ENCODE measurements around the gene SMC6. TPM values are rescaled to one million over a fixed set of nuclear protein-coding genes. Genes with fewer than 3 reads are reported as not detected.

SMC6 gene
- polyA plus RNA-seq (2013, experiment 1 of 2; ENCODE audit: insufficient read length), result 21.8 TPM
- 24.2 TPM for polyA plus RNA-seq (2013, experiment 2 of 2; ENCODE audit: insufficient read length)

DNA sequence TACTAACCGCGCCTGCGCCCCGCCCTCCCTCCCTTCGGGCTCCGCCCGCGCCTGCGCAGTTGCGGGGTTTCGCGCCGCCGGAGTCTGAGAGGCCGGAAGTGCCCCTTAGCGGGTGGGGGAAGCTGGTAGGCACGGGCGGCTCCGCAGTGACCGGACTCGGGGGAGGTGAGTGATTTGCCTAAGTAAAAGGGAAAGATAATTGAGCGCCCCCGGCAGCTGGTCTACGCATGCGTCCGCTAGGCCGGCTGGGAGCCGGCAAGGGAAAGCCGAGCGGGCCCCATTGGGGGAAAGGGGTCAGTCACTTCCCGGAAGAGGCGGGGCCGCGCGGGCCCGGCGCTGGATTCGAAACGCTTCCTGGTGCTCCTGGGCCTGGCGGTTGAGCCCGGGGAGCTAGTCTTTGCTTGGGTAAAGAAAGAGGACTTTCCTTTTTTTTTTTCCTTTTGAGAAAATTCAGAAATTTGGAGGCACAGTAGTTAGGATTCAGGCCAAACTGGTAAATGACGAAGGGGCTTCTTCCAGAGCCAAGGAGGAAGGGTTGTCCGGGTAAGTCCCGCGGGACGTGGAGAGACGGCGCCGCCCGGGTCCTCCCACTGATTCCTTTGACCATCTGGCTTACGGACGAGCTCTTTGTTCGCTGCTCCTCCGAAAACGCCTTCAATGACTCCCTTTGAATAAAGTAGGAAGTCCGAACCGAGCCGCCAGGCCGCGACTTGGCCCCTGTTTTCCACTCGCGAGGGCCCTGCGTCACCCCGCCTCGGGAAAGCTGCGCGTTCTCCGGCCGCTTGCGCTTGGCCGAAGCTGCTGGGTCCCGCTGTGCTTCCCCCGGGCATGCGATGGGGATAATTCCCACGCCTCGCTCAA is at the start of gene SMC6, which contains the start of gene GEN1:
Gene SMC6, minus strand, starts transcription at position 8 of the 861 bp plus-strand sequence. CDS start 7,864 bp downstream, outside the sequence.
Gene GEN1, plus strand, starts transcription at position 336 of the 861 bp plus-strand sequence. CDS start 5,806 bp downstream, outside the sequence.
- peak; percentile 94 for DNase-seq

GRCh38 chr2:17800693-17801458 is 47.3 kb upstream of the SMC6 start:
- no peak for DNase-seq

DNA sequence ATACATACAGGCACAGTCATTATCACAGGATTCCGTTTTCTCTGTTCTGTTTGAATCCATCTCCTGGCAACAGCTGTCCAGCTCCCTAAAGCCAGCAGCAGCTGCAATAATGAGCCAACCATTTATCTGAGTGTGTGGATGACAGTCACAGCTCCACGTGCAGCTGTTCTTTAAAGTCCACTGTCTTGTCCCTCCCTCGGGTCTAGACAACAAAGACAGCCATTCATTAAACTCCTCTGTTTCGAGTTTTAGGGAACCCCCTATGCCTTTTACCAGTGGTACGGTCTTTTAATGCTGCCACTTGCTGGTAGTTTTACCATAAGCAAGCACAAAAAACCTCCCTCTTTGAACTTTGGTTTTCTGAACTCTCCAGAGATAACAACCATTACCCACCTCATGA is 46.6 kb upstream of the SMC6 start:
- DNase-seq, result no peak

- DNase-seq, result no peak
Measured at GRCh38 chr2:17799301-17800120, 45.9 kb upstream of the SMC6 start.

- no peak for DNase-seq
Measured at GRCh38 chr2:17798338-17798737, 44.7 kb upstream of the SMC6 start.

DNA sequence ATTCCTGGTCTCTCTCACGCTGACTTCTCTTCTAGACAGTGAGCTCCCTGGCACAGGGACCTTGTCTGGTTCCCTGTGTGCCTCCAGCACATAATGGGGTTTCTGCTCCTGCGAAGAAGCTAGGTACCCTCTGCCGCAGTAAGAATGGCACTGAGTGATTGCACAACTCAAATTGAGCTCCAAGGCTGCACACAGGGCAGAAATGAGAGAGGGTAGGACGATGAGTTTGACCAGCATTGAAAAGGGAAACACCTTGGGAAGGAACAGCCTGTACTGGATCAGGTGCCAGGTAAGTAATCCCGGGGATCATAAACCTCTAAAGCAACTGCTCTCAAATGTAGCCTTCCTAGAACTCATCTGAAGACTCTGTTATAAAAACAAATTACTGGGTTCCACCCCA is 41.7 kb upstream of the SMC6 start:
- no peak for DNase-seq

DNA sequence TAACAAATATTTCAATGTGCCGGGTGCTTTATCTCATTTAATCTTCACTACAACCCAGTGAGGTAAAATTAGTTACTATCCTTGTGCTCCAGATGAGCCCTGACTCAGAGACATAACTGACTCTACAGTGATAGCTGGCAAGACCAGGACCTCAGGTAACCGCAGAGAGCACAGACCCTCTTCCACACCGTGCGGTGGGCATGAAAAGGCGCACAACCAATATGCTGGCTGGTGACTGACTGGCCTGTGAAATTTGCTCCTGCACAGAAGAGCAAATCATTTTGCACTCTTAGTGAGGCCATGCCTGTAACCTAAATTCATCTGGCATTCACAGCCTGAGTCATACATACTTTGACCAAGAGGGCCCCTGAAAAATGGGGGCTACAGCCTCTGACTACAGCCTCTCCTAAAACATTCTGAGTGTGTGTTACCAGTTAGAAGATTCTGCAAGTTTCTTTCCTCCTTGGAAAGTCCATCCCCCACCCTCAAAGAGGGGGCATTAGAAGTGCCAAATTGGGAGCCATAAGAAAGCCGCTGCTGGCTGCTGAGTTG is 40.3 kb upstream of the SMC6 start:
- peak; percentile 24 for DNase-seq

DNA sequence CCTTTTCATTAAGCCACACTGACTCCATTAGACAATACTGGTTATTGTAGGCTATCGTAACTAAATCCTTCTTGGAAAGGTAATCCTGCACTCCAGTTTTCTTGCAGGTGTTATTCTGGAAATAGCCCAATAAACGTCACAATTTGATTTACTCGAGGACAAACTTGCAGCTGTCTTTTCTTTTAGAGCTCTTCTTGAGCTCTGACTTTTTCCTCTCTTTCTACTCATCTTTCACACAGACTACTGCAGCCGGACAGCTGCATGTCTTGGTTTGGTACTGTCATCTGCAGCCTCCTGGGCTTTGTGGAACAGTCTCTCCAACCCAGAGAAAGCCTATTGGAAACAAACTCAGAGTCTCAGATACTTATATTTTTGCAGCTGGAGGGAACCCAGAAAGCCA is 39.7 kb upstream of the SMC6 start:
- DNase-seq, result no peak

DNA sequence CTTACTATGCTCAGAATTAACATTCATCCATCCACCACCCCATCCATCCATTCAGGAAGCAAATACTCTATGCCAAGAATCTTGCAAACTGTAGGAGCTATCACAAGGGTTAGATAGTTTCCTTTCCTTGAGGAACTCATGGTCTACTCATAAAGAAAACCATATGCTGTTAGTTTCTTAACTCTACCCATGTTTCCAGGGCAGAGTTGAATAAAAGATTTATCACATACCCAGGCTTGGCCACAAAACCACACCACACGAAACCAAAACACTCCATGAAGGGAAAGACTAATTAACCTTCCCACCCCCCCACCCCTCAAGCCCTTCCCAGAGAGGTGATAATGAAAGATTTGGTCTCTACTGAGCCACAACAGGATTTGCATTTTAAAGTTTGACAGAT is 38.9 kb upstream of the SMC6 start:
- no peak for DNase-seq

DNA sequence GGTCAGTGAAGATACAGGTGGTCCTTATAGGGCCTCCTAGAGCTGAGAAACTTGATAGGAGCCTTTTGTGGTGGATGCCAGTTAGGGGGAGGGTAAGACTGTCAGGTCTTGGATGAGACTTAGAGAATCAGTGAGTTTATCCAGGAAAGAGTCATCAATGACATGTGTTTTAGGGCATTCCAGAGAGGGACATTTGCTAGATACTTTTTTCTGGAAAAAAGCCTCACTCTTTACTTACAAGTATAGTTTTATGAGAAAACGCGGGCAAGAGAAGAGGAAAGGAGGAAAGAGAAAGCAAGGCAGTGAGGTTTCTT is 38.2 kb upstream of the SMC6 start:
- no peak for DNase-seq

DNA sequence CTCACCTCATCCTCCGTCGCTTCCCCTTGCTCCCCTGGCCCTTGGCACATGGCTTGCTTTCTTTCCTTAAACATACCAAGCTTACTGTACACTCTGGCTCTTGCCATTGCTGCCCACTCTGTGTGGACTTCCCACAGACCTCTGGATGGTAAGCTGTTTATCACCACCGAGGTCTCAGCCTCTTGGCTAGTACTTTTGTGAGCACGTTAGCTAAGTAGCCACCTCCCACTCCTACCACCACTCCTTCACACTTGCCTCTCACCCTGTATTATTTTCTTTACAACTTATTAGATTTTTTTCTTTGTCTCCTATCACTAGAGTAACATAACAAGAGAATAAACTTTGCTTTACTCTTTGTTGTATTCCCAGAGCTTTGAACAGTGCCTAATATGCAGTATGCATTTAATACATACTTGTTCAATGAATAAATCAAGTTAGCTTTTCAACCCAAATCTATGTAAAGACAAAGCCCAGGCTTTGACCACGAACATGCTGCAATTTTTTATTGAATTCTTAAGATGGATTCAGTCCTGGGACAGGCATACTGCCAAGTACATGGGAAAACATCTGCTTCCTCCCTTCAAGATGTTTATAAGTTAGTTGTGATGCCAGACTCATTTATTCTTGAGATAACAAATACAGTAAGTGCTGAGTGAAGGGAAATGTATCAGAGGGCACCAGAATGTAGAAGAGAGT is 37.7 kb upstream of the SMC6 start:
- DNase-seq, result peak; percentile 60

DNA sequence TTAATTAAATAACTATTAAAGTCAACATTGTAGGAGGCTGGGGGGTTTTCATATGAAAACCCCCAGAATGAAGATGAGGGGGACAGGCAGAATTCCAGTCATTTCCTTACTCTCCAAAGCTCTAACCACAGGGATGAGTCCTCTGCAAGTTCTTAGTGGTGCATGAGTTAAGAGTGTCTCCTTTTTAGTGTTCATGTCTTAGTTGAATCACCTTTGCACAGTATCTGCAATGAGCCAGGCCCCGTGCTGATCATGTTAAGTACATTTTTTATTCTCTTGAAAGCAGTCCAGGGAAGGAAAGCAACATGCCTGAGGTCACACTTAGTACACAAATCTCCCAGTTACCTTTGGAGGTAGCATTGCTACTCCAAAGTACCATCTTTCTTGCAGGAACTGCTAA is 36.9 kb upstream of the SMC6 start:
- no peak for DNase-seq

DNA sequence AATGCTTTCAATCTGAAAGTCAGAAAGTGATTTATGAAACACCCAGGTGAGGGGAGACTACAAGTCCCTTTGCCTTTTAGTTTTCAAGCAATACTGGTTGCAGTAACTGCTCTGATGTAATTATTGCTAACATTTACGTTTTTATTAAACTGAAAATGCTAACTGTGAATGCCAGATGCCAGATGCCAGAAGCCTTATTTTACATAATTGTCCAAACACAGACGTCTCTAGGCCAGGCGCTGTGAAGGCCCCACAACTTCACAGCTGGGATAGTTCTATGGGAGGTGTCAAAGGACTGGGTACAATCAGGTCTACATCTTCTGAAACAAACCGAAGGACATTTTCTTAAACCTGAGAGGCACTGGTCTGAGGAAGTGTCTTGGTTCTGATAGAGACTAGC is 35.2 kb upstream of the SMC6 start:
- DNase-seq, result no peak

GRCh38 chr2:17786727-17787126 is 33.1 kb upstream of the SMC6 start:
- DNase-seq, result no peak

DNA sequence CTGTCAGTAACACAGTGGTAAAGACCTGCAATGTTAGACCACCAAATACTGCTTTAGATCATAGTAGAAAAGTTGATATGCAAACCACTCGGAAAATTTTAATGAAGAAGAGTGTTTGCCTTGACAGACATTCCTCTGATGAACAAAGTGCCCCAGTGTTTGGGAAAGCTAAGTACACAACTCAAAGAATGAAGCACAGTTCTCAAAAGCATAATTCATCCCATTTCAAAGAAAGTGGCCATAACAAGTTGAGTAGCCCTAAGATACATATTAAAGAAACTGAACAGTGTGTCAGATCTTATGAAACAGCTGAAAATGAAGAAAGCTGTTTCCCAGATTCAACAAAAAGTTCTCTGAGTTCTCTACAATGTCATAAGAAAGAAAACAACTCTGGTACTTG is 27.9 kb upstream of the SMC6 start:
- DNase-seq, result no peak

- DNase-seq, result no peak
Measured at GRCh38 chr2:17780546-17780945, 26.9 kb upstream of the SMC6 start.

DNA sequence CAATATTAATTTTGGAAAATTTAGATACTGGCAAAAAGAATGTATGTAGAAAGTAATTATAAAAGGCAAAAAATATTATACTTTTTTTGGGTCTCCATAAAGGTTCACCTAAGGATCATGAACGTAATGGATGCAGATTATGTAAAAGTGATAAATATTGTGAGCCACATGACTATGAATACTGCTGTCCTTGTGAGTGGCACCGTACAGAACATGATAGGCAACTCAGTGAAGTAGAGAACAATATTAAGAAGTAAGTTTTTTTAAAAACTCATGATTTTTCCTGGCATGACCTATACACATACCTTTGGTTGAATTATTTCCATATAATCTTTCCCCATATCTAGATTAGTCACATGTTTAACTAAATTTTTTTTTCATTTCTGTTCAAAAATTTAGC is 18.9 kb upstream of the SMC6 start:
- DNase-seq, result no peak

- DNase-seq, result no peak
Measured at GRCh38 chr2:17771956-17772355, 18.3 kb upstream of the SMC6 start.

DNA sequence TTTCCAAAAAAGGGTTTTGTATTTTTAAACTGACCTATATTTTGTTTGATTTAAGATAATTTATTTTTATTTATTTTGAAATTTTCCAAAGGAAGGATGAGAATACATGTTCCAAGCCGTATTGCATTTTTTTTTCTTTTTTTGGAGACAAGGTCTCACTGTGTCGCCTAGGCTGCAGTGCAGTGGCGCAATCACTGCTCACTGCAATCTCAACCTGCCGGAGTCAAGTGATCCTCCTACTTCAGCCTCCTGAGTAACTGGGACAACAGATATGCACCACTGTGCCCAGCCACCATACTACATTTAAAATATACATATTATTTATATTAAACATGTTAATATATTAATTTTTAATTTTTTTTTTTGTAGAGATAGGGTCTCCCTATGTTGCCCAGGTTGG is 15.3 kb upstream of the SMC6 start:
- no peak for DNase-seq

DNA sequence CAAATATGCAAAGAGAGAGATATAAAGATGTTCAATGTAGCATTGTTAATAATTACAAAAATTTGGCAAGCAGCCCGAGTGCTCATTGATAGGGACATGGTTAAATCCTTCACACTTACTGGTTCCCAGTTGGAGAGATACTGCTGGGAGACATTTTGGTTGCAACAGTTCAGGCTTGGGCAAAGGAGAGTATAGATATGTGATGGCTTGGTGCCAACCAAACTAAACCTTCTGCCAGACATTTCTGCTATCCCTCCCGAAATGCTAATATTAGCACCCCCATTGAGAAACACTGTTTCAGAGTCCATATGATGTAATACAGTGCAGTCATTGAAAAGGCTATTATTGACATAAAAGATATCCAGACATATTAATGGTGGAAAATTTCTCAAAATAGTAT is 11.8 kb upstream of the SMC6 start:
- no peak for DNase-seq

DNA sequence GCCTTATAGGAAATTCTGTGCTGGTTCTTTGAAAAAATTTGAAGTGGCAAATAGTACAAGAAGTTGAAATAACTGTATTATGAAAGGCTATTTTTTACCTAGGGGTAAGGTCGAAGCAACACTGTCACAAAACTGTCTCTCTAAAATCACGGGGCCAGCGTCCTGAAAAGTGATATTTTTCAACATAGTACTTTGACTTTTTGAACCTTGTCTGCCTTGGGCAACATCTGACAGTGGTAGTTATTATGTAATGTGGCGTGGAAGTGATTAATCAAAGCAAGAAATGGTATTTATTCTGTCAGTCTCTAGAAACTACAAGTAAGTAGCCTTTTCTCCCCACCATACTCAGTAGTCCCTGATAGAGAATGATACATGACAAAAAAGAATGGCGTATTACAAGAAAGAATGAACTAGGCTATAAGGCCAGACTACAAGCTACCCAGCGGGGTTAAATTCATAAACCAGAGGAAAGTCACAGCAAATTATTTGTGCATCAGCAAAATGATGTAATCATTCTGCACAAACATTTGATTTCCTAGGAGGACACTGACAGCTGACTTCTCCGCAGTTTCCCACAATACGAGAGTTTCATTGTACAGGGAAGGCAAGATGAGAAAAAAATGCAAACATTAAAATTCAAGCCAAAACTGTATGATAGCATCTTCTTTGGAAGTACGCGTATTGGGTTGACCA is 10.2 kb upstream of the SMC6 start:
- no peak for DNase-seq
